CD14-positive monocyte (primary cell): ENCODE measurements around the gene CBFB. TPM values are rescaled to one million over a fixed set of nuclear protein-coding genes. Genes with fewer than 3 reads are reported as not detected.

Experiments used
- DNase-seq, 3 donors: peaks; one replicate each; pipeline ENCODE4 v3.0.0-alpha.2; 2011 to 2022
- H2AFZ ChIP-seq: 2 replicates; pipeline ENCODE4 v1.6.0; 2012; ENCODE audit warnings: mild to moderate bottlenecking, low read depth, low read length, inconsistent platforms; ENCODE audit not compliant: insufficient read depth, poor library complexity, severe bottlenecking
- H3K27ac ChIP-seq, 2 donors: 1 replicate in 1 of 2; 2 replicates in 1 of 2; pipeline ENCODE4 v1.5.1; 2012 to 2013; ENCODE audit warnings: low read length in 2 of 2, control low read depth in 1 of 2, inconsistent platforms in 1 of 2, low read depth in 1 of 2, mild to moderate bottlenecking in 1 of 2
- H3K27me3 ChIP-seq, 2 donors: one replicate each; pipeline versions ENCODE4 v1.6.0 to v1.6.1; 2011 to 2013; ENCODE audit warnings: low read length in 2 of 2; ENCODE audit not compliant: control insufficient read depth in 2 of 2, insufficient read depth in 2 of 2
- H3K36me3 ChIP-seq, 2 donors: replicated peaks in 1 of 2; 1 replicate in 1 of 2; 2 replicates in 1 of 2; pipeline versions ENCODE4 v1.5.1 to v1.6.1; 2012 to 2013; ENCODE audit warnings: low read length in 2 of 2, control low read depth in 1 of 2, inconsistent platforms in 1 of 2, mild to moderate bottlenecking in 1 of 2; ENCODE audit not compliant: insufficient read depth in 2 of 2, control insufficient read depth in 1 of 2
- H3K4me1 ChIP-seq, 2 donors: 1 replicate in 1 of 2; 2 replicates in 1 of 2; pipeline versions ENCODE4 v1.5.1 to v1.6.1; 2012 to 2013; ENCODE audit warnings: low read length in 2 of 2, control low read depth in 1 of 2, inconsistent platforms in 1 of 2, mild to moderate bottlenecking in 1 of 2, moderate library complexity in 1 of 2; ENCODE audit not compliant: insufficient read depth in 2 of 2, control insufficient read depth in 1 of 2
- H3K4me2 ChIP-seq: replicated peaks from 2 replicates; pipeline ENCODE3; 2012; ENCODE audit warnings: low read length, moderate library complexity, mild to moderate bottlenecking; ENCODE audit not compliant: poor library complexity, severe bottlenecking; ENCODE audit errors: extremely low read depth
- H3K4me3 ChIP-seq, 3 experiments: fragments of 200-600 bp in 1 of 3; sonication (generic) in 1 of 3; replicated peaks in 1 of 3; 1 replicate in 2 of 3; 2 replicates in 1 of 3; pipeline ENCODE4 v1.5.1; 2011 to 2013; ENCODE audit warnings: low read length in 3 of 3, mild to moderate bottlenecking in 3 of 3, control low read depth in 2 of 3, low read depth in 2 of 3, inconsistent platforms in 1 of 3, moderate library complexity in 1 of 3
- H3K79me2 ChIP-seq: 2 replicates; pipeline ENCODE4 v1.6.0; 2012; ENCODE audit warnings: mild to moderate bottlenecking, control low read depth, inconsistent platforms, low read length, moderate library complexity; ENCODE audit not compliant: insufficient read depth
- H3K9ac ChIP-seq: 2 replicates; pipeline ENCODE4 v1.6.0; 2017; ENCODE audit warnings: low read length, mild to moderate bottlenecking; ENCODE audit not compliant: insufficient read depth, poor library complexity, severe bottlenecking
- H3K9me3 ChIP-seq, 2 donors: replicated peaks in 1 of 2; 1 replicate in 1 of 2; 2 replicates in 1 of 2; pipeline versions ENCODE4 v1.5.1 to v1.6.1; 2012 to 2013; ENCODE audit warnings: low read length in 2 of 2, control low read depth in 1 of 2; ENCODE audit not compliant: control insufficient read depth in 1 of 2, insufficient read depth in 1 of 2
- H4K20me1 ChIP-seq: 2 replicates; pipeline ENCODE4 v1.6.0; 2012; ENCODE audit warnings: mild to moderate bottlenecking, low read length, control low read depth, moderate library complexity; ENCODE audit not compliant: insufficient read depth
- H3K27ac Mint-ChIP-seq, 7 donors: one replicate each; pipeline ENCODE4 v1.8.0; 2020; ENCODE audit warnings: mild to moderate bottlenecking in 7 of 7, mixed read lengths in 7 of 7, moderate library complexity in 6 of 7, inconsistent platforms in 2 of 7
- H3K27me3 Mint-ChIP-seq, 3 donors: one replicate each; pipeline ENCODE4 v1.8.0; 2021 to 2022; ENCODE audit warnings: low read depth in 3 of 3, mild to moderate bottlenecking in 3 of 3, mixed read lengths in 3 of 3, moderate library complexity in 3 of 3, inconsistent platforms in 1 of 3
- H3K36me3 Mint-ChIP-seq, 2 donors: one replicate each; pipeline ENCODE4 v1.8.0; 2020; ENCODE audit warnings: mixed read lengths in 2 of 2, inconsistent platforms in 1 of 2, mild to moderate bottlenecking in 1 of 2
- H3K4me1 Mint-ChIP-seq: one replicate; pipeline ENCODE4 v1.8.0; 2020; ENCODE audit warnings: mild to moderate bottlenecking, mixed read lengths
- H3K4me3 Mint-ChIP-seq, 2 donors: one replicate each; pipeline ENCODE4 v1.8.0; 2020; ENCODE audit warnings: mild to moderate bottlenecking in 2 of 2, mixed read lengths in 2 of 2, moderate library complexity in 1 of 2
- H3K9me3 Mint-ChIP-seq, 7 donors: one replicate each; pipeline ENCODE4 v1.8.0; 2020 to 2022; ENCODE audit warnings: mixed read lengths in 7 of 7, mild to moderate bottlenecking in 6 of 7, moderate library complexity in 6 of 7, inconsistent platforms in 2 of 7
- WGBS: methylation state at CpG from one replicate; pipeline ENCODE4 v1.1.5; 2013; ENCODE audit warnings: missing lambda C conversion rate; ENCODE audit not compliant: insufficient coverage; 5-methylcytosine and 5-hydroxymethylcytosine counted together
- intact Hi-C, 2 donors: fragments of 100-400 bp; cut with micrococcal nuclease; formaldehyde crosslinking; loops; one replicate each; pipeline versions ENCODE4 v1.15.0 to v1.15.1; 2023
- polyA plus RNA-seq, 3 donors: library from polyadenylated mRNA; depleted of rRNA in 1 of 3; unstranded in 2 of 3; stranded (reverse) in 1 of 3; fragments of 300-500 nt in 2 of 3; fragments of >200 nt in 1 of 3; fragmentation: Illumina TruSeq in 2 of 3; gene quantifications; 1 replicate in 2 of 3; 2 replicates in 1 of 3; pipeline ENCODE4 v1.2.3, GENCODE V29; 2012 to 2021
- TF ChIP-seq, protein P1 (sequence below): fragments of 200-600 bp; IDR thresholded peaks from one replicate; pipeline ENCODE4 v1.8.0; 2022; ENCODE audit warnings: antibody characterized with exemption, mild to moderate bottlenecking

Gene CBFB
- polyA plus RNA-seq, 3 donors, result 28.3 to 45.4 (median 29.5) TPM

- H3K36me3 ChIP-seq, result no peaks in the 10 kb centered on the region
- H3K27ac Mint-ChIP-seq, result no peak overlapping the region
- no peak overlapping the region for H2AFZ ChIP-seq
- TF ChIP-seq, protein P1, sequence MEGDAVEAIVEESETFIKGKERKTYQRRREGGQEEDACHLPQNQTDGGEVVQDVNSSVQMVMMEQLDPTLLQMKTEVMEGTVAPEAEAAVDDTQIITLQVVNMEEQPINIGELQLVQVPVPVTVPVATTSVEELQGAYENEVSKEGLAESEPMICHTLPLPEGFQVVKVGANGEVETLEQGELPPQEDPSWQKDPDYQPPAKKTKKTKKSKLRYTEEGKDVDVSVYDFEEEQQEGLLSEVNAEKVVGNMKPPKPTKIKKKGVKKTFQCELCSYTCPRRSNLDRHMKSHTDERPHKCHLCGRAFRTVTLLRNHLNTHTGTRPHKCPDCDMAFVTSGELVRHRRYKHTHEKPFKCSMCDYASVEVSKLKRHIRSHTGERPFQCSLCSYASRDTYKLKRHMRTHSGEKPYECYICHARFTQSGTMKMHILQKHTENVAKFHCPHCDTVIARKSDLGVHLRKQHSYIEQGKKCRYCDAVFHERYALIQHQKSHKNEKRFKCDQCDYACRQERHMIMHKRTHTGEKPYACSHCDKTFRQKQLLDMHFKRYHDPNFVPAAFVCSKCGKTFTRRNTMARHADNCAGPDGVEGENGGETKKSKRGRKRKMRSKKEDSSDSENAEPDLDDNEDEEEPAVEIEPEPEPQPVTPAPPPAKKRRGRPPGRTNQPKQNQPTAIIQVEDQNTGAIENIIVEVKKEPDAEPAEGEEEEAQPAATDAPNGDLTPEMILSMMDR, result no peak
- peaks cover 0 to 4% (median 2%) of the 10 kb centered on the region in 3 donors for H3K27me3 Mint-ChIP-seq
- peaks cover 6% of the 10 kb centered on the region for H4K20me1 ChIP-seq
- H3K4me2 ChIP-seq, result no peak overlapping the region
- H3K4me1 Mint-ChIP-seq, result peaks cover 14% of the 10 kb centered on the region
- H3K9me3 ChIP-seq, result no peaks in the 10 kb centered on the region
- H3K4me1 ChIP-seq, result peaks cover 7 to 13% of the 10 kb centered on the region in 2 donors
- no peaks in the 10 kb centered on the region for H3K9me3 Mint-ChIP-seq
- intact Hi-C loops, result loop anchor here (5.0 to 10.0 kb wide), 2 partner anchors 80 to 92 kb away; partner anchors contain the start of gene PHAF1 (in 1 of the 2)
- H3K36me3 Mint-ChIP-seq, result no peaks in the 10 kb centered on the region
- H3K27me3 ChIP-seq, result no peaks in the 10 kb centered on the region
- peaks cover 8% of the 10 kb centered on the region for H3K79me2 ChIP-seq
- no peak overlapping the region for H3K4me3 Mint-ChIP-seq
- no peak for DNase-seq
- H3K4me3 ChIP-seq, result no peak overlapping the region
- no peak overlapping the region for H3K9ac ChIP-seq
- H3K27ac ChIP-seq, result no peak overlapping the region
Observed at GRCh38 chr16:67025210-67025550, 3.8 kb upstream of the CBFB start.

- no CpG with 5 or more reads among the region's 4 CpGs for WGBS
- no peak overlapping the region for H3K9ac ChIP-seq
- Mint-ChIP-seq H3K4me1 (peaks cover 19% of the 10 kb centered on the region), H3K27me3 (no peaks in the 10 kb centered on the region), H3K27ac (no peak overlapping the region), H3K36me3 (peaks cover 2 to 3% of the 10 kb centered on the region in 2 donors), H3K4me3 (no peak overlapping the region), H3K9me3 (no peaks in the 10 kb centered on the region)
- intact Hi-C loops, result loop anchor here (5.0 to 10.0 kb wide), 2 partner anchors 78 to 91 kb away; partner anchors contain the start of gene PHAF1 (in 1 of the 2)
- TF ChIP-seq, protein P1, result no peak
- no peaks in the 10 kb centered on the region for H3K27me3 ChIP-seq
- no peak overlapping the region for H3K27ac ChIP-seq
- DNase-seq, result no peak
- peaks cover 4 to 6% of the 10 kb centered on the region in 2 donors for H3K36me3 ChIP-seq
- no peak overlapping the region for H2AFZ ChIP-seq
- no peak overlapping the region for H3K4me2 ChIP-seq
- no peaks in the 10 kb centered on the region for H3K9me3 ChIP-seq
- peaks cover 20% of the 10 kb centered on the region for H4K20me1 ChIP-seq
- H3K4me3 ChIP-seq, result no peak overlapping the region
- peaks cover 14 to 24% of the 10 kb centered on the region in 2 donors for H3K4me1 ChIP-seq
- H3K79me2 ChIP-seq, result peaks cover 22% of the 10 kb centered on the region
Observed at GRCh38 chr16:67026570-67026969, 2.4 kb upstream of the CBFB start.
